OCI-LY3 (cell line): ENCODE results near the gene THEM5.

Experiments used
- EZH2phosphoT487 ChIP-seq: fragments of 200-600 bp; shearing (Covaris generic); IDR thresholded peaks from 2 replicates; pipeline ENCODE4 v1.6.1; 2018; ENCODE audit warnings: antibody characterized with exemption, mixed run types, low read depth
- TF ChIP-seq, protein P1 (sequence below): fragments of 200-600, 300-600 bp; sonication (generic); IDR thresholded peaks from 2 replicates; pipeline ENCODE4 v1.5.1; 2014; ENCODE audit warnings: antibody characterized with exemption, low read length, low read depth

- TF ChIP-seq, protein P1, sequence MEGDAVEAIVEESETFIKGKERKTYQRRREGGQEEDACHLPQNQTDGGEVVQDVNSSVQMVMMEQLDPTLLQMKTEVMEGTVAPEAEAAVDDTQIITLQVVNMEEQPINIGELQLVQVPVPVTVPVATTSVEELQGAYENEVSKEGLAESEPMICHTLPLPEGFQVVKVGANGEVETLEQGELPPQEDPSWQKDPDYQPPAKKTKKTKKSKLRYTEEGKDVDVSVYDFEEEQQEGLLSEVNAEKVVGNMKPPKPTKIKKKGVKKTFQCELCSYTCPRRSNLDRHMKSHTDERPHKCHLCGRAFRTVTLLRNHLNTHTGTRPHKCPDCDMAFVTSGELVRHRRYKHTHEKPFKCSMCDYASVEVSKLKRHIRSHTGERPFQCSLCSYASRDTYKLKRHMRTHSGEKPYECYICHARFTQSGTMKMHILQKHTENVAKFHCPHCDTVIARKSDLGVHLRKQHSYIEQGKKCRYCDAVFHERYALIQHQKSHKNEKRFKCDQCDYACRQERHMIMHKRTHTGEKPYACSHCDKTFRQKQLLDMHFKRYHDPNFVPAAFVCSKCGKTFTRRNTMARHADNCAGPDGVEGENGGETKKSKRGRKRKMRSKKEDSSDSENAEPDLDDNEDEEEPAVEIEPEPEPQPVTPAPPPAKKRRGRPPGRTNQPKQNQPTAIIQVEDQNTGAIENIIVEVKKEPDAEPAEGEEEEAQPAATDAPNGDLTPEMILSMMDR: no peak
- TF ChIP-seq EZH2phosphoT487: no peak
These were observed 51.7 kb downstream of the THEM5 start for GRCh38 chr1:151801846-151802245.
